ENCODE measurements around the gene DSCAML1.
"Not testable (repeated sequence)": the region's sequence is repeated elsewhere in the genome, so short reads cannot be mapped to it uniquely, and the experiment has no call there.

Gene DSCAML1

DNA sequence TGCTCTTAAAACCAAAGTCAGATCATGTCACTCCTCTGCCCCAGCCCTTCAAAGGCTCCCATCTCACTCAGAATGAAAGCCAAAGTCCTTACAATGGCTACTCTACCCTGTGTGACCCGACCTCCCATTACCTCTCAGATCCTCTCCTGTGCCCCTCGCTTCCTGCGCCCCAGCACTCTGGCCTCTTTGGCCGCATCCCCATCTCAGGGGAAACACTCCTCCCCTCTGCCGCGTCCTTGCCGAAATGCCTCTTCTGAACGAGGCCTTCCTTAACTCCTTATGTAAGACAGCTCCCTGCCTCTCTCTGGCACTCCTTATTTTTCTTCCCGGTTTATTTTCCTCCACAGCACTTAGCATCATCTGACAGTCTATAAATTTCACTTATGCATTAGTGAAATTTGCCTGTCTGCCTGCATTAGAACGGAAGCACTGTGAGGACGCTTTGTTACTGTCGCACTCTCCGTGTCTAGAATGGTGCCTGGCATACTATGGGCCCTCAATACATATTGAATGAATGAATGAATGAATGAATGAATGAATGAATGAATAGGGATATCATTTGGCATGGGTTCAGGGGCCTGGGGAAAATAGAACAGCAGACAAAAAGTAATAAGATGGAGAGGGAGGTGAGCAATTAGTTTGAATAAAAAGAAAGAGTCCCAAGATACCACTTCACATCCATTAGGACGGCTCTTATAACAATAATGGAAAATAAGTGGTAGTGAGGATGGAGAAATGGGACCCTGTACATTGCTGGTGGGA is 331.6 kb downstream of the DSCAML1 start:
- no peak for DNase-seq (ENCODE audit: low spot score)

DNA sequence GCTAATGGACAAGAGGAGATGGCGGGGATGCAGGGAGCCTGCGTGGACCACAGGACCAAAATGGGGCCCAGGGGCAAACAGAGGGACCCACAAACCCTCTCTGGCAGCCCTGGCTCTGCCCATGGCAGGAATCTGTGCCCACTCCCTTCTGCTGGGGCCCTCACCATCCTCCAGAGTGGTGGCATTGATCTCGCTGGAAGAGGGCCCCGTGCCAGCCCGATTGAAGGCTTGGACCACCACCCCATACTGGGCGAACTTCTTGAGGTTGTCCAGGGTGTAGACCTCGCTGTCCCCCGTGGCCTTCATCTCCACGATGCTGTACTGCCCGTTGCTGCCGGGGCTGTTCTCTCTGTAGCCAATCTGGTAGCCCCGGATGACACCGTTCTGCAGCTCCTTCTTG is 332.2 kb downstream of the DSCAML1 start:
- no peak for DNase-seq (ENCODE audit: low spot score)

- DNase-seq (ENCODE audit: low spot score), result no peak
These were observed 334.2 kb downstream of the DSCAML1 start for GRCh38 chr11:117462864-117463247.

GRCh38 chr11:117462183-117462863 is 334.7 kb downstream of the DSCAML1 start:
- DNase-seq (ENCODE audit: low spot score), result no peak

GRCh38 chr11:117461396-117462182 is 335.4 kb downstream of the DSCAML1 start:
- DNase-seq (ENCODE audit: low spot score), result no peak

DNA sequence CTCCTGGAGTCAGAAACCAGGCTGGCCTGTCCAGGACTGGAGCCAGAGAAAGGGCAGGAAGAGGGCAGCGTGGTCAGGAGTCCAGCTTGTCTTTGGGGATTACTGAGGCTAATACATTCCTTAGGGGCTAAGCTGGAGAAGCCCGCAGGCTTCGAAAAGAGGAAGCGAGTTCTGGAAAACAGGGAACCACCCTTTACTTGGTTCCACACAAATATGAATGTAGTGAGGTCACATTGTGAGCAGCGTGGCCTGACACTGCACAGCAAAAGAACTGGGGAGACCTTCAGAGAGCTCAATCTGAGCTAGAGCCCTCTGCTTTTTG is 337.1 kb downstream of the DSCAML1 start:
- no peak for DNase-seq (ENCODE audit: low spot score)

- DNase-seq (ENCODE audit: low spot score), result no peak
These were observed 337.7 kb downstream of the DSCAML1 start for GRCh38 chr11:117459123-117459978.

DNA sequence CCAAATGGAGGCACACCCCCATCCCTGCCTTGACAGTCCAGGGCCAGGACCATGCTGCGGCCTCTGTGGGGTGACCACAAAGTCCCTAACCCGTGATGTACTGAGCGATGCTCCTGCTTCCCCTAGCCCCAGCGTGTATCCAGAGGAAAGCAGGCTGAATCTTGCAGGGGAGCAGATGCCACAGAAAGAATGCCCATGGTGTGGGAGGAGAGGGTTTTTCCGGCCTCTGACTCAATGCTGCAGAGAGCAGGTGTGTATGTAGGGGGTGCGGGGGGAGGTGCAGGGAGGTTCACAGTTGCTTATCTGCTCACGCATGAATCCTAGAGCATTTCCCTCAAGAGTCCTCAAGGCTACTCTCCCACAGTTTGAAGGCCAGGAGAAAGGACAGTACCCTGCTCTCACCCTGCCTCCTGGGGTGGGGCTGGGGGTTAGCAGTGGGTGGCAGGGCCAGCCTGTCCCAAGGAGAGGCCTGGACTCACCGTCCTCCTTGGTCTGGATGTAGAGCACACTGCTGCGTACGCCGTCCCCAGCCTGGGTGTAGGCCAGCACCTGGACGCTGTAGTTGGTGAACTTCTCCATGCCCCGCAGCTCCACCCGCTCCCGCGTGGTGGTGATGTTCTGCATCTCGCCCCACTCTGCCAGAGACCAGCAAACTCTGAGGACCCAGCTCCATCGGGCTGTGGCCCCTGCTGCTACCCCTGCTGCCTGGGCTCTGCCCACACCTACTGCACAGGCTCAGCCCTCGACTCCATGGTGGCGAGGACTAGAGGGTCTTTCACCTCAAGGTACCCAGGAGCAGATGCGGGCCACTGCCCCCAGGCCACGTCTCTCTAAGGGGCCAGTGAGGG is 338.5 kb downstream of the DSCAML1 start:
- no peak for DNase-seq (ENCODE audit: low spot score)

DNA sequence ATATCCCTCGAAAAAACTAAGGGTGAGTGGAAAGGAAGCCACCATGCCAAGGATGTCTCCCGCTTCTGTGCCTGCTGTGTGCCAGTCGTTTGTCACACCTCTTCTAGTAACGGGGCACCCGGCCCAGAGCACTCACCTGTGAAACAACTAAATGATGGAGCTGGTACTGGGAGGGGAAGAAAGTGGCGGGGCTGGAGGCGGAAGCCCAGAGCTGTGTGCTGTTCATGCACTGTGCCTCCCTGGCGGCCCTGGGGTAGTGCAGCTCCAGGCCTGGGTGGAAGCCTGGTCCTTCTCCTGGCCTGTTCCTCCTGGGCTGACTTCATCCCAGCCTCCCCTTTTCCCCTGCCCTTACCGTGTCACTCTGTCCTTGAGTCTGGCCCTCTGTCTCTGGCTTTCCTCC is 339.2 kb downstream of the DSCAML1 start:
- no peak for DNase-seq (ENCODE audit: low spot score)

DNA sequence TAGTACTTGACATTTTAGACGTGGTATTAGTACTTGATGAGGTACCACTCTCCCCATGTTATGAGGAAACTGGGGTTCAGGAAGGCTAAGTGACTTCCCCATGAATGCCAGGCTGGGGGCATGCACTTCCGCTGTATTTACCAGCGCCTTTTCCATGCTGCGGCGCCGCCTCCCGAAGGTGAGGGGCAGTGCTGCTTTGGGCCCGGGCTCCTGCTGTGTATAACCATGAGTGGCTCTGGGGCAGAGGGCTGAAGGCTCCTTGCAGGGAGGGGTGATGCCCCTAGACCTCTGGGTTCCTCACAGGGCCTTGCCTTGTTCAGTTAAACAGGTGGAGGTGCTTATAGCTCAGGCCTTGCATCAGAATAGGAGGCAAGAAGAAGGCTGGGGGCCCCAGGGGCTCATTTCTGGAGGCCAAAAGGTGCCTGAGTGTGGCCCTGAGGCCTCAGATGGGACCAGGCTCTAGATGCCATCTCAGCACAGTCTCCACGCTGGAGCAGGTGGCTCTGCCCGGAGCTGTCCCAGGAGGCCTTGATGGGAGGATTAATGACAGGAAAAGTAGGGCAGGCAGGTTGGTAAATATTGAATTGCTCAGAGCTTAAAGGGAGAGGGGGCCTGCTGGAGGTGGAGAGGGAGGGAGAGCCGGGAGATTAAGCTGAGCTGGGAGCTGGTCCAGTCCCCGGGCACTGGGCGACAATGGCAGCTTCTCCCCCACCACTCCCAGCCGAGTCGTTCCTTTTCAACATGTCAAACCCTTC is 339.8 kb downstream of the DSCAML1 start:
- DNase-seq (ENCODE audit: low spot score), result no peak

DNA sequence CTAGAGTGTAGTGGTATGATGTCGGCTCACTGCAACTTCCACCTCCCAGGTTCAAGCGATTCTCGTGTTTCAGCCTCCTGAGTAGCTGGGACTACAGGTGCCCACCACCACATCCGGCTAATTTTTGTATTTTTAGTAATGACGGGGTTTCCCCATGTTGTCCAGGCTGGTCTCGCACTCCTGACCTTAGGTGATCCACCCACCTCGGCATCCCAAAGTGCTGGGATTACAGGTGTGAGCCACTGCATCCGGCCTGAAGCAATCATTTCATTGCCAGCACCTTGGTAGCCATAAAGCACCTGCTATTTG is 340.3 kb downstream of the DSCAML1 start:
- DNase-seq (ENCODE audit: low spot score), result not testable (repeated sequence)

DNA sequence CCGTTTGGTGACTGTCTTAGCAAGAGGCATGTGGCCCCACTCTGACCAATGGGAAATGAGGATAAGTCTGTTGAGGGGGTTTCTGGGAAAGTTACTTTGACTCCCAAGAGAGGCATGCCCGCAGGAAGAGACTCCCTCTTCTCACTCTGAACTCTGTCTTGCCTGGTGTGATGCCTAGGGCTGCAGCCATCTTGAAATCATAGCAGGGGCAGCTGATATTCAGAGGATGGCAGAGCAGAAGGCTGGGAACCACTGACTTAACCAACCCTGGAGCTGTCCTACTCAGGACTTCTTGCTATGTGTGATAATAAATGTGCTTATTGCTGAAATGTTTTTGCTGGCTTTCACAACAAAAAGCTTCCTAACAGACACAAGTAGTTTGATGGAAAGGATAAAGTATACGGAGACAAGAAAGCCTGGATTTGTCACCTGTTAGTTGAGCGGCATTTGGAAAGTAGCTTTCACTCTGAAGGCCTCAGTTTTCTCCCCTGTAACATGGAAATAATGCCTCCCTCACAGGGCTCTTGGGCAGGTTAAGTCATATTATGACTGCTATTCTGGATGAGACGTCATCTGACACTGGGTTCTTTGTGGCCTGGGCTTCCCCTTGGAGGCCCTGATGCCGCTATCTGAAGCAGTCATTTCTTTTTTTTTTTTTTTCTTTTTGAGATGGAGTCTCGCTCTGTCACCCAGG is 340.8 kb downstream of the DSCAML1 start:
- DNase-seq (ENCODE audit: low spot score), result no peak

DNA sequence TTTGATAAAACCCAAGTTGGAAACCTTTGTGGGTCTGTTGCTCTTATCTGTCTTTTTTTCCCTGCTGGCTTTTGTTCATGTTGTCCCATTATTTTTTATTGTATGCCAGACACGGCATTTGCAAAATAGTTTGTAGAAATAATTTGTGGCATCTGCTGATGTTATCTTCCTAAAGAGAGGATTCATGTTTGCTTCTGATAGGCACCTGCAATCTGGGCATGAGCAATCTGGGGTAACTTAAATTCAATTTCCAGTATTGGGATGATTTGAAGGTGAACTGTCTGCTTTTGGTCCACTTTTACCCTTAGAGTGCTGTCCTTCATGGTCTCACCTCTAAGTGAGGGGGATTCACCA is 342.5 kb downstream of the DSCAML1 start:
- DNase-seq (ENCODE audit: low spot score), result no peak

DNA sequence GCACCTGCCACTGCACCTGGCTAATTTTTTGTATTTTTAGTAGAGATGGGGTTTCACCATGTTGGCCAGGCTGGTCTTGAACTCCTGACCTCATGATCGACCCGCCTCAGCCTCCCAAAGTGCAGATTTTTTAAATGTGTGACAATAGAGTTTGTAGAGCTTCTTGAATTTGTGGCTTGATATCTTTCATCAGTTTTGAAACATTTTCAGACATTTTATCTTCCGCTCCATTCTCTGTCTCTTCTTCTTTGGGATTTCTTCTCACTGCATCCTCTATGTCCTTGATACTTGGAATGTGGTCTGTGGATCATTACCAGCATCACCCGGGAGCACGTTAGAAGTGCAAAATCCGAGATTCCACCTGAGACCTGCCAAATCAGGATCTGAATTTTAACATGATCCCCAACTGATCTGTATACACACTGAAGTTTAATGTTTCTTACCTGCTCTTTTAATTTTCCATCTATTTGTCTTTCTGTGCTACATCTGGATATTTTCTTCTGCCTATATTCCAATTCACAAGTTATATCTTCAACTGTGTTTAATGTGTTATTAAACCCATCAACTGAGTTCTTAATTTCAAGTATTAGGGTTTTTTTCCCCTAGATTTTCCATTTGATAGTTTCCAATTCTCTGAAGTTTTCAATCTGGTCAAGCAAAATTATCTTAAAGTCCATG is 343.0 kb downstream of the DSCAML1 start:
- DNase-seq (ENCODE audit: low spot score), result no peak

- DNase-seq (ENCODE audit: low spot score), result no peak
These were observed 347.8 kb downstream of the DSCAML1 start for GRCh38 chr11:117449111-117449693.

DNA sequence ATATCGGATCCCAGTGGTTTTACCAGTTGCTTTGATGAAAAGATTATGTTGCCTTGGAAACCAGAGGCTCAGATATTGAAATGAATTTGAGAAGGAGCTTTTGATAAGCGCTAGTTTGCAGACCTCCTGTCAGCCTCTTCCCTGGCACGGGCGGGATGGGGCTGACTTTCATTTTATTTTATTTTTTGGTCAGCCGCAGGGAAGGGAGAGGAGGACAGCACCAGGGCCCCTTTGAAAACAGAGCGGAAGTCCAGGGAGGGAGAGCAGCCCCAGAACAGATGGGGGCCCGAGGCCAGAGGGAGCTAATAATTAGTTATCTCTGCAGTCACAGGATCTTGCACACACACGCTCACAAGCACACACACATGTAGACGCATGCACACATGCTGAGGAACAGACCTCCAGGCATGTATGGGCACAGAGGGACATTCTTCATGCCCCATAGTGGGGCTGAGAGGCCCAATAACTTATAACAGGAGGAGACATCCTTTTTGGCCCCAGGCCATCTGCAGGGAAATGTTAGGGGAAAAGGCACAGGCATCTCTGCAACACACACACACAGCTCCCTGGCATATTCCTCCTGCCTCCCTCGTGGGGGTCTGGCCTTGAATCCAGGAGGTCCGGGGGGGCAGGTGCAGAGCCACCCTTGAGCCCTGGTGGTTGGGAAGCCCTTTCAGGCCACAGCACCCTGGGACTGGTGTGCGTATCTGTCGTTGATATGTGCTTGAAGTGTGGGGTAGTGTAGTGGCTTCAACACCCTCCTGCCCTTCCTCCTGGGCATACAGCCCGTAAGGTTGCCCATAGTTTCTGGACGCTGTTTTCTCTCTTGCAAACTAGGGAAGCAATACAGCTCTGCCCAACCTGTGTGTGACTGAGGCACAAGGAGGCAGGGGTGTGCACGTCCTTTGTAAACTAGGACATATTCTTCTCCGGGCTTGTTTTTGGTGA is 352.0 kb downstream of the DSCAML1 start:
- DNase-seq (ENCODE audit: low spot score), result no peak

DNA sequence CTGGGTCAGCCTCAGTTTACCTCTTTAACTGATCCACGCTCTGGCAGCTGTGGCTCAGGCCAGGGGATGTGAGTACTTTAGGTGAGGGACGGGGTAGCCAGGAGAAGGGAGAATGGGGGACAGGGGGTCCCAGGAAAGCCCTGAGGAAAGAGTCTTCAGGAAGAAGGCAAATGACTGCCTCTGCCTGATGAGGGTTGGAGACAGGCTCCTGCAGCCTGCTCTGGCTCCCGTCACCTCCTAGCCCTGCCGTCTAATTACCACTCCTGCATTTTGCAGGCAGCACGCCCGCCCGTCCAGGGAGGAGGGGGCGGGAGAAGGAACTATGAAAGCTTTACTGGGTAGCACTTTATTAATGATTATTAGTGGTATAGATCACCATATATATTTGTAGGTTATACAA is 352.8 kb downstream of the DSCAML1 start:
- DNase-seq (ENCODE audit: low spot score), result no peak

Measured in hematopoietic multipotent progenitor cell treated with erythropoietin and hydrocortisone succinate and interleukin-3 and kit ligand, for 15 days (in vitro differentiated cells).